NK-92 (cell line): ENCODE data around the gene FOXI1.
"Not testable (repeated sequence)": the region's sequence is repeated elsewhere in the genome, so short reads cannot be mapped to it uniquely, and the experiment has no call there.

Experiments used
- DNase-seq: peaks from one replicate; lab custom pipeline; 2025; ENCODE audit not compliant: unreplicated experiment; lab: John Stamatoyannopoulos, UW

The FOXI1 gene

GRCh38 chr5:170092455-170093101 is 13.1 kb upstream of the FOXI1 start:
- DNase-seq, result no peak

GRCh38 chr5:170094329-170094728 is 11.4 kb upstream of the FOXI1 start:
- DNase-seq, result not testable (repeated sequence)

- no peak for DNase-seq
Observed at GRCh38 chr5:170095646-170096045, 10.1 kb upstream of the FOXI1 start.

GRCh38 chr5:170097934-170098333 is 7.8 kb upstream of the FOXI1 start:
- no peak for DNase-seq

- no peak for DNase-seq
Observed at GRCh38 chr5:170100066-170100943, 5.4 kb upstream of the FOXI1 start.

GRCh38 chr5:170103447-170103846 is 2.2 kb upstream of the FOXI1 start:
- DNase-seq, result no peak

GRCh38 chr5:170104299-170104698 is 1.4 kb upstream of the FOXI1 start:
- no peak for DNase-seq

GRCh38 chr5:170104710-170105109 is 987 bp upstream of the FOXI1 start:
- DNase-seq, result no peak

GRCh38 chr5:170107674-170108073 is 2.0 kb downstream of the FOXI1 start:
- DNase-seq, result no peak

- DNase-seq, result no peak
Observed at GRCh38 chr5:170108266-170108785, 2.6 kb downstream of the FOXI1 start.

- DNase-seq, result no peak
Observed at GRCh38 chr5:170109059-170110031, 3.6 kb downstream of the FOXI1 start.

- no peak for DNase-seq
Observed at GRCh38 chr5:170110403-170111087, 4.8 kb downstream of the FOXI1 start.

GRCh38 chr5:170111088-170111785 is 5.5 kb downstream of the FOXI1 start:
- DNase-seq, result no peak

GRCh38 chr5:170112876-170113521 is 7.3 kb downstream of the FOXI1 start:
- DNase-seq, result no peak

GRCh38 chr5:170113522-170113900 is 7.8 kb downstream of the FOXI1 start:
- no peak for DNase-seq

GRCh38 chr5:170114271-170114670 is 8.6 kb downstream of the FOXI1 start:
- no peak for DNase-seq

GRCh38 chr5:170115925-170116324 is 10.2 kb downstream of the FOXI1 start:
- no peak for DNase-seq

- no peak for DNase-seq
Observed at GRCh38 chr5:170117736-170118135, 12.0 kb downstream of the FOXI1 start.

- no peak for DNase-seq
Observed at GRCh38 chr5:170120576-170120975, 14.9 kb downstream of the FOXI1 start.
